ENCODE measurements around the gene VPS4A.
A peak's percentile ranks its signal among the peaks of the same experiment; 100 is the strongest.
"Not testable (repeated sequence)": the region's sequence is repeated elsewhere in the genome, so short reads cannot be mapped to it uniquely, and the experiment has no call there.

Gene VPS4A

GRCh38 chr16:69293401-69293800 is 17.7 kb upstream of the VPS4A start:
- Mint-ChIP-seq H3K27me3 (ENCODE audit: low read depth) (no peaks in the 10 kb centered on the region), H3K36me3 (ENCODE audit: low read depth) (peaks cover 2% of the 10 kb centered on the region), H3K27ac (no peak overlapping the region), H3K4me1 (ENCODE audit: low read depth) (no peaks in the 10 kb centered on the region), H3K9me3 (no peaks in the 10 kb centered on the region), H3K4me3 (no peak overlapping the region)
- DNase-seq (ENCODE audit: low spot score): no peak

- DNase-seq (ENCODE audit: low spot score): no peak
- no peaks in the 10 kb centered on the region for H3K4me1 Mint-ChIP-seq (ENCODE audit: low read depth)
- no peaks in the 10 kb centered on the region for H3K9me3 Mint-ChIP-seq
- no peak overlapping the region for H3K27ac Mint-ChIP-seq
- no peak overlapping the region for H3K4me3 Mint-ChIP-seq
- H3K36me3 Mint-ChIP-seq (ENCODE audit: low read depth): peaks cover 2% of the 10 kb centered on the region
- H3K27me3 Mint-ChIP-seq (ENCODE audit: low read depth): no peaks in the 10 kb centered on the region
These were observed 17.1 kb upstream of the VPS4A start for GRCh38 chr16:69294051-69294450.

- not testable (repeated sequence) for H3K27ac Mint-ChIP-seq; H3K4me1 Mint-ChIP-seq (ENCODE audit: low read depth); DNase-seq (ENCODE audit: low spot score); H3K4me3 Mint-ChIP-seq; H3K9me3 Mint-ChIP-seq; H3K27me3 Mint-ChIP-seq (ENCODE audit: low read depth)
- H3K36me3 Mint-ChIP-seq (ENCODE audit: low read depth): peaks cover 12% of the 10 kb centered on the region
These were observed 14.4 kb upstream of the VPS4A start for GRCh38 chr16:69296771-69297170.

- Mint-ChIP-seq H3K9me3 (no peaks in the 10 kb centered on the region), H3K27me3 (ENCODE audit: low read depth) (no peaks in the 10 kb centered on the region), H3K27ac (no peak overlapping the region), H3K4me1 (ENCODE audit: low read depth) (peaks cover under 1% of the 10 kb centered on the region), H3K36me3 (ENCODE audit: low read depth) (peaks cover 14% of the 10 kb centered on the region), H3K4me3 (no peak overlapping the region)
- no peak for DNase-seq (ENCODE audit: low spot score)
These were observed 12.9 kb upstream of the VPS4A start for GRCh38 chr16:69298261-69298660.

- Mint-ChIP-seq H3K27ac (no peak overlapping the region), H3K4me1 (ENCODE audit: low read depth) (peaks cover 2% of the 10 kb centered on the region), H3K9me3 (no peaks in the 10 kb centered on the region), H3K27me3 (ENCODE audit: low read depth) (no peaks in the 10 kb centered on the region), H3K36me3 (ENCODE audit: low read depth) (peaks cover 19% of the 10 kb centered on the region), H3K4me3 (no peak overlapping the region)
- DNase-seq (ENCODE audit: low spot score): no peak
These were observed 10.0 kb upstream of the VPS4A start for GRCh38 chr16:69301187-69301586.

GRCh38 chr16:69301861-69302260 is 9.3 kb upstream of the VPS4A start:
- Mint-ChIP-seq H3K27ac (no peak overlapping the region), H3K4me1 (ENCODE audit: low read depth) (peaks cover 2% of the 10 kb centered on the region), H3K36me3 (ENCODE audit: low read depth) (peaks cover 17% of the 10 kb centered on the region), H3K4me3 (no peak overlapping the region), H3K9me3 (no peaks in the 10 kb centered on the region), H3K27me3 (ENCODE audit: low read depth) (no peaks in the 10 kb centered on the region)
- no peak for DNase-seq (ENCODE audit: low spot score)

- H3K4me1 Mint-ChIP-seq (ENCODE audit: low read depth): peaks cover 2% of the 10 kb centered on the region
- no peaks in the 10 kb centered on the region for H3K9me3 Mint-ChIP-seq
- H3K36me3 Mint-ChIP-seq (ENCODE audit: low read depth): peaks cover 17% of the 10 kb centered on the region
- no peak overlapping the region for H3K4me3 Mint-ChIP-seq
- no peak overlapping the region for H3K27ac Mint-ChIP-seq
- no peaks in the 10 kb centered on the region for H3K27me3 Mint-ChIP-seq (ENCODE audit: low read depth)
- no peak for DNase-seq (ENCODE audit: low spot score)
These were observed 8.8 kb upstream of the VPS4A start for GRCh38 chr16:69302301-69302700.

- no peaks in the 10 kb centered on the region for H3K9me3 Mint-ChIP-seq
- no peak overlapping the region for H3K27ac Mint-ChIP-seq
- H3K4me1 Mint-ChIP-seq (ENCODE audit: low read depth): peaks cover 8% of the 10 kb centered on the region
- H3K36me3 Mint-ChIP-seq (ENCODE audit: low read depth): peaks cover 16% of the 10 kb centered on the region
- H3K27me3 Mint-ChIP-seq (ENCODE audit: low read depth): no peaks in the 10 kb centered on the region
- no peak for DNase-seq (ENCODE audit: low spot score)
- H3K4me3 Mint-ChIP-seq: no peak overlapping the region
These were observed 5.1 kb upstream of the VPS4A start for GRCh38 chr16:69306031-69306430.

GRCh38 chr16:69307091-69307490 is 4.1 kb upstream of the VPS4A start:
- H3K27ac Mint-ChIP-seq: no peak overlapping the region
- peaks cover 12% of the 10 kb centered on the region for H3K4me1 Mint-ChIP-seq (ENCODE audit: low read depth)
- H3K36me3 Mint-ChIP-seq (ENCODE audit: low read depth): peaks cover 17% of the 10 kb centered on the region
- DNase-seq (ENCODE audit: low spot score): no peak
- H3K27me3 Mint-ChIP-seq (ENCODE audit: low read depth): no peaks in the 10 kb centered on the region
- H3K9me3 Mint-ChIP-seq: no peaks in the 10 kb centered on the region
- no peak overlapping the region for H3K4me3 Mint-ChIP-seq

GRCh38 chr16:69307856-69308255 is 3.3 kb upstream of the VPS4A start:
- Mint-ChIP-seq H3K27ac (no peak overlapping the region), H3K27me3 (ENCODE audit: low read depth) (no peaks in the 10 kb centered on the region), H3K4me3 (no peak overlapping the region), H3K36me3 (ENCODE audit: low read depth) (peaks cover 18% of the 10 kb centered on the region), H3K4me1 (ENCODE audit: low read depth) (peaks cover 14% of the 10 kb centered on the region), H3K9me3 (no peaks in the 10 kb centered on the region)
- DNase-seq (ENCODE audit: low spot score): no peak

- Mint-ChIP-seq H3K27ac (no peak overlapping the region), H3K9me3 (no peaks in the 10 kb centered on the region), H3K36me3 (ENCODE audit: low read depth) (peaks cover 23% of the 10 kb centered on the region), H3K4me3 (no peak overlapping the region), H3K4me1 (ENCODE audit: low read depth) (peaks cover 18% of the 10 kb centered on the region), H3K27me3 (ENCODE audit: low read depth) (no peaks in the 10 kb centered on the region)
- no peak for DNase-seq (ENCODE audit: low spot score)
These were observed 1.8 kb upstream of the VPS4A start for GRCh38 chr16:69309316-69309715.

GRCh38 chr16:69311533-69312387 is 610 bp downstream of the VPS4A start:
- H3K27me3 Mint-ChIP-seq (ENCODE audit: low read depth): no peaks in the 10 kb centered on the region

GRCh38 chr16:69313469-69313868 is 2.3 kb downstream of the VPS4A start:
- peaks cover 13% of the 10 kb centered on the region for H3K4me1 Mint-ChIP-seq (ENCODE audit: low read depth)
- DNase-seq (ENCODE audit: low spot score): no peak
- peak overlapping the region; percentile 36 for H3K4me3 Mint-ChIP-seq
- peaks cover 37% of the 10 kb centered on the region for H3K36me3 Mint-ChIP-seq (ENCODE audit: low read depth)
- no peaks in the 10 kb centered on the region for H3K9me3 Mint-ChIP-seq
- H3K27ac Mint-ChIP-seq: no peak overlapping the region
- no peaks in the 10 kb centered on the region for H3K27me3 Mint-ChIP-seq (ENCODE audit: low read depth)

More at GRCh38 chr16:69311533-69312387, 610 bp downstream of the VPS4A start:
- H3K27ac Mint-ChIP-seq: peak overlapping the region; percentile 97
- peak overlapping the region; percentile 100 for H3K4me3 Mint-ChIP-seq
- peaks cover 33% of the 10 kb centered on the region for H3K36me3 Mint-ChIP-seq (ENCODE audit: low read depth)
- no peak for DNase-seq (ENCODE audit: low spot score)
- no peaks in the 10 kb centered on the region for H3K9me3 Mint-ChIP-seq
- H3K4me1 Mint-ChIP-seq (ENCODE audit: low read depth): peaks cover 18% of the 10 kb centered on the region

GRCh38 chr16:69314534-69314933 is 3.4 kb downstream of the VPS4A start:
- peaks cover 42% of the 10 kb centered on the region for H3K36me3 Mint-ChIP-seq (ENCODE audit: low read depth)
- H3K27ac Mint-ChIP-seq: no peak overlapping the region
- no peak for DNase-seq (ENCODE audit: low spot score)
- H3K27me3 Mint-ChIP-seq (ENCODE audit: low read depth): no peaks in the 10 kb centered on the region
- H3K4me1 Mint-ChIP-seq (ENCODE audit: low read depth): peaks cover 13% of the 10 kb centered on the region
- no peaks in the 10 kb centered on the region for H3K9me3 Mint-ChIP-seq
- H3K4me3 Mint-ChIP-seq: no peak overlapping the region
